ENCODE results near the gene RFTN2. TPM values are rescaled to one million over a fixed set of nuclear protein-coding genes. Genes with fewer than 3 reads are reported as not detected.

Gene RFTN2
- total and polyA plus RNA-seq, 9 of the 15 experiments (the other 6 are each of a cell fraction or from before 2014, with no cell fraction given) = 0.01 to 0.11 (median 0.04) TPM; not detected in 6

GRCh38 chr2:197672371-197672893 lies 3.0 kb downstream of the RFTN2 start:
- Histone ChIP-seq H4K20me1 (replicated peaks; ENCODE audit: control insufficient read depth, insufficient read depth, low read length) (no peaks in the 10 kb centered on the region), H3K9ac (ENCODE audit: insufficient read depth in 1 of 2, low read depth in 2 of 2, low read length in 2 of 2) (no peak overlapping the region), H3K9me1 (ENCODE audit: control insufficient read depth, insufficient read depth, low read length) (no peaks in the 10 kb centered on the region), H3K4me2 (ENCODE audit: insufficient read depth, low read length) (no peak overlapping the region), H3K27me3 (ENCODE audit: control insufficient read depth in 2 of 2, insufficient read depth in 2 of 2, low read length in 2 of 2) (no peaks in the 10 kb centered on the region), H3K79me2 (ENCODE audit: control insufficient read depth, insufficient read depth, low read length) (no peaks in the 10 kb centered on the region), H2AFZ (ENCODE audit: low read depth, low read length) (no peak overlapping the region), H3K4me3 (no peak overlapping the region), H3K9me3 (replicated peaks; ENCODE audit: control insufficient read depth, insufficient read depth, low read depth, low read length) (no peaks in the 10 kb centered on the region), H3K4me1 (replicated peaks in 1 of 2; ENCODE audit: control insufficient read depth in 2 of 2, insufficient read depth in 2 of 2, low read length in 2 of 2) (no peaks in the 10 kb centered on the region), H3K27ac (ENCODE audit: extremely low read depth, low read depth, low read length) (no peak overlapping the region), H3K36me3 (ENCODE audit: control insufficient read depth, insufficient read depth, low read length) (no peaks in the 10 kb centered on the region)
- DNase-seq (ENCODE audit: extremely low read depth in 1 of 4, low spot score in 3 of 4) (no peak), ATAC-seq (no peak), FAIRE-seq (no peak)
- TF ChIP-seq ATF1 (CRISPR knock-in tag; IDR thresholded peaks at IDR 0.05) (no peak), ATF1 (tag; IDR thresholded peaks at IDR 0.05) (peak; percentile 59), RBM25 (IDR thresholded peaks at IDR 0.05; ENCODE audit: low read depth, low read length, severe bottlenecking) (peak; percentile 93), ZNF354B (CRISPR knock-in tag; IDR thresholded peaks at IDR 0.05) (no peak), KDM1A (IDR thresholded peaks at IDR 0.05) (peak in 1 of 2 experiments; percentile 16; a peak in 1 of 4 replicates)
- ChIA-PET CTCF (ENCODE audit: low intra/inter-chr PET ratio) (no interaction called here), POLR2A (no interaction called here)
- intact Hi-C loops (cut with micrococcal nuclease) = no loop called here
- no CpG with 5 or more reads among the region's 1 CpG for WGBS (ENCODE audit: insufficient coverage, low coverage, missing lambda C conversion rate)
- BruUV-seq (replicated peaks) = no TSS peak
- in situ Hi-C loops (cut with MboI) = no loop called here

GRCh38 chr2:197669077-197669476 lies 6.3 kb downstream of the RFTN2 start:
- no peak for TF ChIP-seq ZNF384 (IDR thresholded peaks at IDR 0.05; ENCODE audit: low read depth, low read length)
- FAIRE-seq (no peak), DNase-seq (ENCODE audit: extremely low read depth in 1 of 4, low spot score in 3 of 4) (no peak), ATAC-seq (no peak)
- Histone ChIP-seq H2AFZ (ENCODE audit: low read depth, low read length) (no peak overlapping the region), H3K9me1 (ENCODE audit: control insufficient read depth, insufficient read depth, low read length) (no peaks in the 10 kb centered on the region), H3K9me3 (replicated peaks; ENCODE audit: control insufficient read depth, insufficient read depth, low read depth, low read length) (no peaks in the 10 kb centered on the region), H3K4me2 (ENCODE audit: insufficient read depth, low read length) (no peak overlapping the region), H3K4me3 (no peak overlapping the region), H3K4me1 (replicated peaks in 1 of 2; ENCODE audit: control insufficient read depth in 2 of 2, insufficient read depth in 2 of 2, low read length in 2 of 2) (no peaks in the 10 kb centered on the region), H4K20me1 (replicated peaks; ENCODE audit: control insufficient read depth, insufficient read depth, low read length) (no peaks in the 10 kb centered on the region), H3K36me3 (ENCODE audit: control insufficient read depth, insufficient read depth, low read length) (no peaks in the 10 kb centered on the region), H3K9ac (ENCODE audit: insufficient read depth in 1 of 2, low read depth in 2 of 2, low read length in 2 of 2) (no peak overlapping the region), H3K27me3 (ENCODE audit: control insufficient read depth in 2 of 2, insufficient read depth in 2 of 2, low read length in 2 of 2) (no peaks in the 10 kb centered on the region), H3K79me2 (ENCODE audit: control insufficient read depth, insufficient read depth, low read length) (no peaks in the 10 kb centered on the region), H3K27ac (ENCODE audit: extremely low read depth, low read depth, low read length) (no peak overlapping the region)
- CTCF ChIA-PET (ENCODE audit: low intra/inter-chr PET ratio) = no interaction called here
- intact Hi-C loops (cut with micrococcal nuclease) = no loop called here
- POLR2A ChIA-PET = no interaction called here
- in situ Hi-C loops (cut with MboI) = no loop called here
- no TSS peak for BruUV-seq (replicated peaks)

All from K562 (cell line).